DND-41 (cell line): ENCODE measurements around the gene GPR137B.

Experiments used
- ATAC-seq: fragments of 200-7000 bp; cut with Tn5 transposase; 3 replicates; pipeline ENCODE4 v1.9.1; 2021; ENCODE audit warnings: low read depth; ENCODE audit not compliant: insufficient read depth
- DNase-seq: peaks from one replicate; pipeline ENCODE4 v3.0.0-alpha.2; 2020
- H2AFZ ChIP-seq: 2 replicates; pipeline ENCODE4 v1.6.0; 2012; ENCODE audit warnings: low read depth, low read length
- H3K27ac ChIP-seq: 2 replicates; pipeline ENCODE4 v1.5.1; 2012; ENCODE audit warnings: low read length, inconsistent platforms
- H3K27me3 ChIP-seq: fragments of 200-600 bp; sonication (generic); 2 replicates; pipeline ENCODE4 v1.6.0; 2012; ENCODE audit warnings: low read length, mild to moderate bottlenecking, inconsistent platforms; ENCODE audit not compliant: insufficient read depth, poor library complexity
- H3K36me3 ChIP-seq: 2 replicates; pipeline ENCODE4 v1.5.1; 2012; ENCODE audit warnings: low read length, inconsistent platforms; ENCODE audit not compliant: insufficient read depth
- H3K4me1 ChIP-seq: 2 replicates; pipeline ENCODE4 v1.5.1; 2012; ENCODE audit warnings: mild to moderate bottlenecking, low read length; ENCODE audit not compliant: insufficient read depth
- H3K4me2 ChIP-seq: 2 replicates; pipeline ENCODE4 v1.6.0; 2012; ENCODE audit warnings: mild to moderate bottlenecking, moderate library complexity, low read length, inconsistent platforms; ENCODE audit not compliant: insufficient read depth
- H3K4me3 ChIP-seq, 2 experiments: fragments of 200-600 bp in 1 of 2; shearing (Covaris generic) in 1 of 2; 2 replicates each; pipeline ENCODE4 v1.5.1; 2012 to 2016; ENCODE audit warnings: inconsistent platforms in 2 of 2, low read length in 2 of 2, mild to moderate bottlenecking in 2 of 2, low read depth in 1 of 2, moderate library complexity in 1 of 2
- H3K79me2 ChIP-seq: 2 replicates; pipeline ENCODE4 v1.6.0; 2012; ENCODE audit warnings: low read length, inconsistent platforms; ENCODE audit not compliant: insufficient read depth
- H3K9ac ChIP-seq: 2 replicates; pipeline ENCODE4 v1.6.0; 2012; ENCODE audit warnings: low read depth, mild to moderate bottlenecking, inconsistent platforms, low read length, moderate library complexity
- H3K9me3 ChIP-seq: 2 replicates; pipeline ENCODE4 v1.5.1; 2012; ENCODE audit warnings: low read length, moderate library complexity, mild to moderate bottlenecking, inconsistent platforms; ENCODE audit not compliant: insufficient read depth, severe bottlenecking
- H4K20me1 ChIP-seq: 2 replicates; pipeline ENCODE4 v1.6.0; 2012; ENCODE audit warnings: low read length; ENCODE audit not compliant: insufficient read depth
- CTCF ChIP-seq: IDR thresholded peaks from 2 replicates; pipeline ENCODE4 v1.5.1; 2012; ENCODE audit warnings: borderline replicate concordance, low read length, moderate library complexity, mild to moderate bottlenecking; ENCODE audit not compliant: poor library complexity, severe bottlenecking; ENCODE audit errors: extremely low read depth
- EZH2 ChIP-seq: IDR thresholded peaks from 3 replicates; pipeline ENCODE4 v1.6.1; 2012; ENCODE audit warnings: borderline replicate concordance, low read depth, mild to moderate bottlenecking, moderate library complexity, low read length, inconsistent platforms; ENCODE audit not compliant: severe bottlenecking

Gene GPR137B

GRCh38 chr1:236253918-236254637, 111.7 kb downstream of the GPR137B start:
- peaks cover 11% of the 10 kb centered on the region for H3K9me3 ChIP-seq
- ATAC-seq (no peak), DNase-seq (no peak)
- H3K79me2 ChIP-seq, result no peaks in the 10 kb centered on the region
- no peak overlapping the region for H3K9ac ChIP-seq
- H3K4me2 ChIP-seq, result no peak overlapping the region
- no peak overlapping the region for H3K27ac ChIP-seq
- H2AFZ ChIP-seq, result no peak overlapping the region
- H3K4me3 ChIP-seq, result no peak overlapping the region
- H4K20me1 ChIP-seq, result no peaks in the 10 kb centered on the region
- no peaks in the 10 kb centered on the region for H3K36me3 ChIP-seq
- H3K27me3 ChIP-seq, result no peaks in the 10 kb centered on the region
- TF ChIP-seq EZH2, result no peak
- TF ChIP-seq CTCF, result no peak
- H3K4me1 ChIP-seq, result no peaks in the 10 kb centered on the region

DNA sequence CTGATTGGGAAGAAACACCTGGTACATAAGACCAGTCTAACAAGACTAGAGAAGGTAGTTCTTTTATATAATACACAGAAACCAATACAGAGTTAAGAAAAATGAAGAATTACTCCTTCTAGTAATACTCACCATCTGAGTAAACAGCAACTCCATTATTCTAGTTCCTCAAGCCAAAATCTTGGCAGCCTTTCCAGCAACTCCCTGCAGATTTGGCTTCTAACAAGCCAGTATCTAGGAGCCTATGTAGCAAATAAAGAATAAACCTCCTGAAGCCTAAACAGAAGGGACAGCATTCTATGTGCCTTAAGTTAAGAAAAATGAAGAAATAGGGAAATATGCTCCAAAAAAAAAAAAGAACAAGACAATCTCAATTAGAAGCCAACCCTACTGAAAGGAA, 114.9 kb downstream of the GPR137B start:
- Histone ChIP-seq H3K27me3 (no peaks in the 10 kb centered on the region), H2AFZ (no peak overlapping the region), H3K9me3 (peaks cover 20% of the 10 kb centered on the region), H3K27ac (no peak overlapping the region), H4K20me1 (no peaks in the 10 kb centered on the region), H3K4me2 (no peak overlapping the region), H3K4me1 (no peaks in the 10 kb centered on the region), H3K9ac (no peak overlapping the region), H3K36me3 (peaks cover 6% of the 10 kb centered on the region; the same call in 1 of the 2 replicates), H3K79me2 (no peaks in the 10 kb centered on the region), H3K4me3 (no peak overlapping the region)
- ATAC-seq (no peak), DNase-seq (no peak)
- TF ChIP-seq EZH2, result no peak

- Histone ChIP-seq H3K4me2 (no peak overlapping the region), H4K20me1 (no peaks in the 10 kb centered on the region), H3K79me2 (no peaks in the 10 kb centered on the region), H3K4me1 (no peaks in the 10 kb centered on the region), H3K9me3 (peaks cover 20% of the 10 kb centered on the region), H3K36me3 (peaks cover 11% of the 10 kb centered on the region; the same call in 1 of the 2 replicates), H3K9ac (no peak overlapping the region), H3K27me3 (no peaks in the 10 kb centered on the region), H3K4me3 (no peak overlapping the region), H2AFZ (no peak overlapping the region), H3K27ac (no peak overlapping the region)
- TF ChIP-seq CTCF, result no peak
- TF ChIP-seq EZH2, result no peak
- ATAC-seq (no peak), DNase-seq (no peak)
These were observed 115.8 kb downstream of the GPR137B start for GRCh38 chr1:236258114-236258622.
